Smooth muscle cell (in vitro differentiated cells): ENCODE measurements around the gene VSNL1. TPM values are rescaled to one million over a fixed set of nuclear protein-coding genes. Genes with fewer than 3 reads are reported as not detected.

ENCODE experiments used
- DNase-seq: peaks from one replicate; lab custom pipeline; 2025; ENCODE audit not compliant: unreplicated experiment; lab: John Stamatoyannopoulos, UW
- H2AFZ ChIP-seq: fragments of 200-600 bp; sonication (generic); 2 replicates; pipeline ENCODE4 v1.6.0; 2016; ENCODE audit warnings: antibody characterized with exemption, low read depth, mild to moderate bottlenecking
- H3F3A ChIP-seq: fragments of 200-600 bp; sonication (generic); 2 replicates; pipeline ENCODE4 v1.6.0; 2017; ENCODE audit warnings: antibody characterized with exemption, low read depth
- H3K27ac ChIP-seq: fragments of 200-600 bp; sonication (generic); 2 replicates; pipeline ENCODE4 v1.5.1; 2016; ENCODE audit warnings: low read depth, mild to moderate bottlenecking
- H3K27me3 ChIP-seq: fragments of 200-600 bp; sonication (generic); 2 replicates; pipeline ENCODE4 v1.6.1; 2016; ENCODE audit warnings: low read depth, mild to moderate bottlenecking
- H3K36me3 ChIP-seq: fragments of 200-600 bp; sonication (generic); 2 replicates; pipeline ENCODE4 v1.5.1; 2016; ENCODE audit warnings: low read depth
- H3K4me1 ChIP-seq: fragments of 200-600 bp; sonication (generic); 2 replicates; pipeline ENCODE4 v1.5.1; 2016; ENCODE audit warnings: low read depth
- H3K4me2 ChIP-seq: fragments of 200-600 bp; sonication (generic); 2 replicates; pipeline ENCODE4 v1.6.0; 2016; ENCODE audit warnings: mild to moderate bottlenecking
- H3K4me3 ChIP-seq: fragments of 200-600 bp; sonication (generic); 2 replicates; pipeline ENCODE4 v1.5.1; 2016; ENCODE audit warnings: mild to moderate bottlenecking
- H3K79me2 ChIP-seq: fragments of 200-600 bp; sonication (generic); 2 replicates; pipeline ENCODE4 v1.6.0; 2016; ENCODE audit warnings: low read depth, mild to moderate bottlenecking
- H3K9ac ChIP-seq: fragments of 200-600 bp; sonication (generic); 2 replicates; pipeline ENCODE4 v1.6.0; 2016; ENCODE audit warnings: low read depth
- H3K9me3 ChIP-seq: fragments of 200-600 bp; sonication (generic); replicated peaks from 2 replicates; pipeline ENCODE4 v1.5.1; 2016; ENCODE audit warnings: low read depth
- H4K20me1 ChIP-seq: fragments of 200-600 bp; sonication (generic); 2 replicates; pipeline ENCODE4 v1.6.0; 2016; ENCODE audit warnings: low read depth
- CTCF ChIP-seq: fragments of 200-600 bp; sonication (generic); IDR thresholded peaks from 2 replicates; pipeline ENCODE4 v1.5.1; 2017; ENCODE audit warnings: borderline replicate concordance, mild to moderate bottlenecking, antibody characterized with exemption; ENCODE audit not compliant: insufficient read depth, poor library complexity, severe bottlenecking
- WGBS: methylation state at CpG from one replicate; pipeline ENCODE4 v1.1.7; 2016; ENCODE audit warnings: low lambda C conversion rate; 5-methylcytosine and 5-hydroxymethylcytosine counted together
- polyA plus RNA-seq: library from polyadenylated mRNA; unstranded; fragments of >200 nt; fragmentation: Nextera tagmentation; extraction: Ambion mirVana; gene quantifications from 2 replicates; pipeline ENCODE4 v1.2.1, GENCODE V29; 2016
- total RNA-seq: library from RNA; depleted of rRNA; stranded (reverse); fragments of >200 nt; gene quantifications from 2 replicates; pipeline ENCODE4 v1.2.3, GENCODE V29; 2014

Gene VSNL1
- total and polyA plus RNA-seq, 2 experiments from 2014 or later, result 2.8 to 4.5 TPM

- H3K4me1 ChIP-seq, result peaks cover 5% of the 10 kb centered on the region
- WGBS, result 33% methylated on average over 1 of the region's 1 CpG
- H3K36me3 ChIP-seq, result no peaks in the 10 kb centered on the region
- no peaks in the 10 kb centered on the region for H3K27me3 ChIP-seq
- no peaks in the 10 kb centered on the region for H3K79me2 ChIP-seq
- H3K9ac ChIP-seq, result no peak overlapping the region
- H3K4me3 ChIP-seq, result no peak overlapping the region
- no peak for DNase-seq
- no peaks in the 10 kb centered on the region for H3F3A ChIP-seq
- H3K9me3 ChIP-seq, result no peaks in the 10 kb centered on the region
- TF ChIP-seq CTCF, result no peak
- no peak overlapping the region for H2AFZ ChIP-seq
- H4K20me1 ChIP-seq, result no peaks in the 10 kb centered on the region
- no peak overlapping the region for H3K27ac ChIP-seq
- H3K4me2 ChIP-seq, result no peak overlapping the region
These were observed 77.5 kb downstream of the VSNL1 start for GRCh38 chr2:17617955-17618354.

- Histone ChIP-seq H3K4me1 (peaks cover 5% of the 10 kb centered on the region), H3K36me3 (no peaks in the 10 kb centered on the region), H3K27ac (no peak overlapping the region), H3K27me3 (no peaks in the 10 kb centered on the region), H3F3A (no peaks in the 10 kb centered on the region), H3K4me2 (no peak overlapping the region), H3K9ac (no peak overlapping the region), H3K4me3 (no peak overlapping the region), H2AFZ (no peak overlapping the region), H4K20me1 (no peaks in the 10 kb centered on the region), H3K79me2 (no peaks in the 10 kb centered on the region), H3K9me3 (no peaks in the 10 kb centered on the region)
- TF ChIP-seq CTCF, result no peak
- 44% methylated on average over 6 of the region's 6 CpGs for WGBS
- DNase-seq, result no peak
These were observed 79.8 kb downstream of the VSNL1 start for GRCh38 chr2:17620280-17620679.

- Histone ChIP-seq H3K9me3 (no peaks in the 10 kb centered on the region), H4K20me1 (no peaks in the 10 kb centered on the region), H3K27me3 (no peaks in the 10 kb centered on the region), H3K4me2 (no peak overlapping the region), H3K9ac (no peak overlapping the region), H2AFZ (no peak overlapping the region), H3K36me3 (no peaks in the 10 kb centered on the region), H3K27ac (no peak overlapping the region), H3K79me2 (no peaks in the 10 kb centered on the region), H3K4me1 (peaks cover 5% of the 10 kb centered on the region), H3F3A (no peaks in the 10 kb centered on the region), H3K4me3 (no peak overlapping the region)
- TF ChIP-seq CTCF, result no peak
- no peak for DNase-seq
These were observed 80.3 kb downstream of the VSNL1 start for GRCh38 chr2:17620841-17621240.

GRCh38 chr2:17621781-17622180, 81.3 kb downstream of the VSNL1 start:
- H3K27me3 ChIP-seq, result no peaks in the 10 kb centered on the region
- H3K36me3 ChIP-seq, result no peaks in the 10 kb centered on the region
- H3K4me1 ChIP-seq, result peaks cover 5% of the 10 kb centered on the region
- H3K9ac ChIP-seq, result no peak overlapping the region
- 48% methylated on average over 2 of the region's 2 CpGs for WGBS
- no peak overlapping the region for H3K4me2 ChIP-seq
- no peak overlapping the region for H2AFZ ChIP-seq
- no peaks in the 10 kb centered on the region for H4K20me1 ChIP-seq
- H3K4me3 ChIP-seq, result no peak overlapping the region
- no peak overlapping the region for H3K27ac ChIP-seq
- no peaks in the 10 kb centered on the region for H3F3A ChIP-seq
- H3K9me3 ChIP-seq, result no peaks in the 10 kb centered on the region
- TF ChIP-seq CTCF, result no peak
- DNase-seq, result no peak
- H3K79me2 ChIP-seq, result no peaks in the 10 kb centered on the region
